ENCODE results near the gene CHRM2. TPM values are rescaled to one million over a fixed set of nuclear protein-coding genes. Genes with fewer than 3 reads are reported as not detected.

Gene CHRM2
- polyA plus RNA-seq, 1 donor from 2014 or later = 0.05 TPM

GRCh38 chr7:136911344-136911743 lies 42.9 kb downstream of the CHRM2 start:
- H3K4me3 ChIP-seq (ENCODE audit: low read length) = no peak overlapping the region
- H3K27ac ChIP-seq (ENCODE audit: low read length) = no peak overlapping the region
- no peak overlapping the region for H3K4me2 ChIP-seq (ENCODE audit: low read length)
- H3K9ac ChIP-seq (ENCODE audit: low read length) = no peak overlapping the region
- H3K36me3 ChIP-seq (ENCODE audit: insufficient read depth, low read length) = no peaks in the 10 kb centered on the region
- no peaks in the 10 kb centered on the region for H4K20me1 ChIP-seq (ENCODE audit: insufficient read depth)
- no peaks in the 10 kb centered on the region for H3K27me3 ChIP-seq (ENCODE audit: insufficient read depth, low read depth, low read length)
- no peak overlapping the region for H2AFZ ChIP-seq (ENCODE audit: low read depth, low read length)
- H3F3A ChIP-seq (ENCODE audit: insufficient read depth, low read length, poor library complexity, severe bottlenecking) = no peaks in the 10 kb centered on the region
- H3K9me3 ChIP-seq (ENCODE audit: low read length) = no peaks in the 10 kb centered on the region
- H3K9me2 ChIP-seq (ENCODE audit: insufficient read depth, low read length) = no peaks in the 10 kb centered on the region
- no peak for TF ChIP-seq TAF1 (IDR thresholded peaks at IDR 0.05; ENCODE audit: low read depth)
- no peak for TF ChIP-seq RAD21 (conservative IDR thresholded peaks at IDR 0.05)
- no peak for TF ChIP-seq EZH2 (IDR thresholded peaks at IDR 0.05; ENCODE audit: borderline replicate concordance, insufficient read depth, low read length, poor library complexity, severe bottlenecking)
- TF ChIP-seq EP300 (conservative IDR thresholded peaks at IDR 0.05; ENCODE audit: poor library complexity, severe bottlenecking) = no peak
- TF ChIP-seq REST (IDR thresholded peaks at IDR 0.05; ENCODE audit: borderline replicate concordance) = no peak
- no peak for TF ChIP-seq SMC3 (conservative IDR thresholded peaks at IDR 0.05; ENCODE audit: poor library complexity)
- no peak for TF ChIP-seq MXI1 (conservative IDR thresholded peaks at IDR 0.05; ENCODE audit: poor library complexity, severe bottlenecking)
- no peak for TF ChIP-seq CTCF (IDR thresholded peaks at IDR 0.05; ENCODE audit: poor library complexity, severe bottlenecking)
- TF ChIP-seq POLR2AphosphoS5 (IDR thresholded peaks at IDR 0.05) = no peak
- H3K79me2 ChIP-seq (replicated peaks; ENCODE audit: insufficient read depth, low read length) = no peaks in the 10 kb centered on the region

GRCh38 chr7:136912339-136912738 lies 43.9 kb downstream of the CHRM2 start:
- Histone ChIP-seq H3K79me2 (replicated peaks; ENCODE audit: insufficient read depth, low read length) (no peaks in the 10 kb centered on the region), H3K9me2 (ENCODE audit: insufficient read depth, low read length) (no peaks in the 10 kb centered on the region), H3F3A (ENCODE audit: insufficient read depth, low read length, poor library complexity, severe bottlenecking) (no peaks in the 10 kb centered on the region), H3K36me3 (ENCODE audit: insufficient read depth, low read length) (no peaks in the 10 kb centered on the region), H3K9me3 (ENCODE audit: low read length) (no peaks in the 10 kb centered on the region), H2AFZ (ENCODE audit: low read depth, low read length) (no peak overlapping the region), H3K27me3 (ENCODE audit: insufficient read depth, low read depth, low read length) (no peaks in the 10 kb centered on the region), H4K20me1 (ENCODE audit: insufficient read depth) (no peaks in the 10 kb centered on the region), H3K27ac (ENCODE audit: low read length) (no peak overlapping the region), H3K4me3 (ENCODE audit: low read length) (no peak overlapping the region), H3K4me2 (ENCODE audit: low read length) (no peak overlapping the region), H3K9ac (ENCODE audit: low read length) (no peak overlapping the region)
- TF ChIP-seq POLR2AphosphoS5 (IDR thresholded peaks at IDR 0.05) (no peak), CTCF (IDR thresholded peaks at IDR 0.05; ENCODE audit: poor library complexity, severe bottlenecking) (no peak), RAD21 (conservative IDR thresholded peaks at IDR 0.05) (no peak), TAF1 (IDR thresholded peaks at IDR 0.05; ENCODE audit: low read depth) (no peak), REST (IDR thresholded peaks at IDR 0.05; ENCODE audit: borderline replicate concordance) (no peak), EP300 (conservative IDR thresholded peaks at IDR 0.05; ENCODE audit: poor library complexity, severe bottlenecking) (no peak), MXI1 (conservative IDR thresholded peaks at IDR 0.05; ENCODE audit: poor library complexity, severe bottlenecking) (no peak), SMC3 (conservative IDR thresholded peaks at IDR 0.05; ENCODE audit: poor library complexity) (no peak), EZH2 (IDR thresholded peaks at IDR 0.05; ENCODE audit: borderline replicate concordance, insufficient read depth, low read length, poor library complexity, severe bottlenecking) (no peak)

All from neural cell (in vitro differentiated cells).